IPS-NIHi11 (cell line): ENCODE measurements around the gene TMEM213.
"Not testable (repeated sequence)": the region's sequence is repeated elsewhere in the genome, so short reads cannot be mapped to it uniquely, and the experiment has no call there.

Experiments used
- DNase-seq: peaks from one replicate; pipeline ENCODE4 v3.0.0; 2012; ENCODE audit warnings: mixed read lengths, low spot score

The TMEM213 gene

GRCh38 chr7:138797046-138797445, 748 bp upstream of the TMEM213 start:
- DNase-seq: not testable (repeated sequence)

GRCh38 chr7:138798836-138799235, 1.0 kb downstream of the TMEM213 start:
- DNase-seq: no peak

- no peak for DNase-seq
Measured at GRCh38 chr7:138799336-138800000, 1.7 kb downstream of the TMEM213 start.

GRCh38 chr7:138801256-138801655, 3.5 kb downstream of the TMEM213 start:
- DNase-seq: no peak

- no peak for DNase-seq
Measured at GRCh38 chr7:138802706-138803105, 4.9 kb downstream of the TMEM213 start.

- DNase-seq: no peak
Measured at GRCh38 chr7:138804618-138805017, 6.8 kb downstream of the TMEM213 start.

- no peak for DNase-seq
Measured at GRCh38 chr7:138809346-138809745, 11.6 kb downstream of the TMEM213 start.

- not testable (repeated sequence) for DNase-seq
Measured at GRCh38 chr7:138811327-138811726, 13.5 kb downstream of the TMEM213 start.

GRCh38 chr7:138813945-138814344, 16.2 kb downstream of the TMEM213 start:
- DNase-seq: no peak

- no peak for DNase-seq
Measured at GRCh38 chr7:138814816-138815332, 17.1 kb downstream of the TMEM213 start.

GRCh38 chr7:138816650-138817049, 18.9 kb downstream of the TMEM213 start:
- DNase-seq: no peak

GRCh38 chr7:138819625-138820024, 21.8 kb downstream of the TMEM213 start:
- DNase-seq: no peak

GRCh38 chr7:138821912-138822311, 24.1 kb downstream of the TMEM213 start:
- no peak for DNase-seq

GRCh38 chr7:138822867-138823535, 25.2 kb downstream of the TMEM213 start:
- DNase-seq: no peak

GRCh38 chr7:138825049-138825721, 27.4 kb downstream of the TMEM213 start:
- DNase-seq: no peak

- DNase-seq: no peak
Measured at GRCh38 chr7:138828302-138828701, 30.5 kb downstream of the TMEM213 start.

GRCh38 chr7:138829335-138829734, 31.5 kb downstream of the TMEM213 start:
- no peak for DNase-seq

- DNase-seq: no peak
Measured at GRCh38 chr7:138832966-138833365, 35.2 kb downstream of the TMEM213 start.

GRCh38 chr7:138833596-138833995, 35.8 kb downstream of the TMEM213 start:
- DNase-seq: no peak

GRCh38 chr7:138834583-138834982, 36.8 kb downstream of the TMEM213 start:
- DNase-seq: no peak

- no peak for DNase-seq
Measured at GRCh38 chr7:138835087-138835486, 37.3 kb downstream of the TMEM213 start.

- DNase-seq: no peak
Measured at GRCh38 chr7:138837627-138838026, 39.8 kb downstream of the TMEM213 start.

- no peak for DNase-seq
Measured at GRCh38 chr7:138838166-138838565, 40.4 kb downstream of the TMEM213 start.
